Cerebellar nuclear complex (tissue), 1 donor: ENCODE measurements around the gene TNNI3K.

Experiments used
- DNase-seq, 2 experiments: peaks; one replicate each; lab custom pipeline; 2025; lab: John Stamatoyannopoulos, UW

The TNNI3K gene

GRCh38 chr1:74571493-74571800 is 336.3 kb downstream of the TNNI3K start:
- no peak for DNase-seq

- no peak for DNase-seq
These were observed 336.7 kb downstream of the TNNI3K start for GRCh38 chr1:74571891-74572290.

GRCh38 chr1:74578101-74578500 is 342.9 kb downstream of the TNNI3K start:
- no peak for DNase-seq

- no peak for DNase-seq
These were observed 344.2 kb downstream of the TNNI3K start for GRCh38 chr1:74579425-74579824.

- DNase-seq = no peak
These were observed 348.2 kb downstream of the TNNI3K start for GRCh38 chr1:74583397-74583796.

GRCh38 chr1:74584185-74584584 is 349.0 kb downstream of the TNNI3K start:
- DNase-seq = no peak

GRCh38 chr1:74586253-74586897 is 351.2 kb downstream of the TNNI3K start:
- no peak for DNase-seq

GRCh38 chr1:74587888-74588287 is 352.7 kb downstream of the TNNI3K start:
- DNase-seq = no peak

GRCh38 chr1:74590288-74590687 is 355.1 kb downstream of the TNNI3K start:
- DNase-seq = no peak

- no peak for DNase-seq
These were observed 356.8 kb downstream of the TNNI3K start for GRCh38 chr1:74591949-74592348.

- no peak for DNase-seq
These were observed 357.6 kb downstream of the TNNI3K start for GRCh38 chr1:74592580-74593355.
